ENCODE data around the gene FAM170B. TPM values are rescaled to one million over a fixed set of nuclear protein-coding genes. Genes with fewer than 3 reads are reported as not detected.

Gene FAM170B
- total RNA-seq, 1 donor from 2014 or later = not detected

DNA sequence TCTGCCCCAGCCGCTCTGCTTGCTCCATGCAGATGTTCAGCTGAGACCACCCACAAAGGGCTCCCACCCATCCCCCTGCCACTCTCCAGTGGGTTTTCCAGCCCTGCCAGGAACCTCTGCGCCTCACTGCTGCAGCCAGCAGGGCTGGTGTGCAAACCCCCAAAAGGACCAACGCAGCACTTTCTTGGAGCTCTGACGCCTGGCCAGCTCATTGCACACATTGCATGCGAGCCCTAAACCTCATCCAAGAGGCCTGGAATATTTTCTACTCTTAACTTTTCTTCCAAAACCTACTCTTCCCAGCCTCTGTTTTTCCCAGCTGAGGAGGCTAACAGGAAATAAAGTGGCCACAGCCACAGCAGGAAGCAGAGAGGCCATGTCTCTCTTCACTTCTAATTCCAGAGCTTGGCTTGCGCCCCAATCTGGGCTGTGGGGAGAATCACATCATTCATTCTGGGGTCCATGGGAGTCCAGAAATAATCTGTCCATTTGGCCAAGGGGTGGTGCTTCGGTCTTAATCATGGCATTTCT, 4.6 kb upstream of the FAM170B start:
- Histone ChIP-seq H3K4me3 (ENCODE audit: low read depth, low read length) (no peak overlapping the region), H3K27me3 (ENCODE audit: control insufficient read depth, insufficient read depth, low read length) (no peaks in the 10 kb centered on the region), H3K36me3 (ENCODE audit: control insufficient read depth, insufficient read depth, low read length) (no peaks in the 10 kb centered on the region)
- TF ChIP-seq CTCF (IDR thresholded peaks at IDR 0.05; ENCODE audit: insufficient read depth, low read length, severe bottlenecking) = no peak
- no peak for DNase-seq (ENCODE audit: low read depth)
- no peak for FAIRE-seq

- H3K4me3 ChIP-seq (ENCODE audit: low read depth, low read length) = no peak overlapping the region
- H3K27me3 ChIP-seq (ENCODE audit: control insufficient read depth, insufficient read depth, low read length) = no peaks in the 10 kb centered on the region
- no peaks in the 10 kb centered on the region for H3K36me3 ChIP-seq (ENCODE audit: control insufficient read depth, insufficient read depth, low read length)
- no peak for FAIRE-seq
- no peak for DNase-seq (ENCODE audit: low read depth)
- TF ChIP-seq CTCF (IDR thresholded peaks at IDR 0.05; ENCODE audit: insufficient read depth, low read length, severe bottlenecking) = no peak
Measured at GRCh38 chr10:49136525-49136924, 2.7 kb upstream of the FAM170B start.

GRCh38 chr10:49135575-49136313, 1.9 kb upstream of the FAM170B start:
- H3K4me3 ChIP-seq (ENCODE audit: low read depth, low read length) = no peak overlapping the region
- no peak for TF ChIP-seq CTCF (IDR thresholded peaks at IDR 0.05; ENCODE audit: insufficient read depth, low read length, severe bottlenecking)
- no peaks in the 10 kb centered on the region for H3K36me3 ChIP-seq (ENCODE audit: control insufficient read depth, insufficient read depth, low read length)
- FAIRE-seq (peak; percentile 40), DNase-seq (ENCODE audit: low read depth) (no peak)
- H3K27me3 ChIP-seq (ENCODE audit: control insufficient read depth, insufficient read depth, low read length) = no peaks in the 10 kb centered on the region

GRCh38 chr10:49134327-49134726, 506 bp upstream of the FAM170B start:
- DNase-seq (ENCODE audit: low read depth) = no peak
- Histone ChIP-seq H3K36me3 (ENCODE audit: control insufficient read depth, insufficient read depth, low read length) (no peaks in the 10 kb centered on the region), H3K4me3 (ENCODE audit: low read depth, low read length) (no peak overlapping the region), H3K27me3 (ENCODE audit: control insufficient read depth, insufficient read depth, low read length) (no peaks in the 10 kb centered on the region)
- TF ChIP-seq CTCF (IDR thresholded peaks at IDR 0.05; ENCODE audit: insufficient read depth, low read length, severe bottlenecking) = no peak
- no peak for FAIRE-seq

- no peak for TF ChIP-seq CTCF (IDR thresholded peaks at IDR 0.05; ENCODE audit: insufficient read depth, low read length, severe bottlenecking)
- FAIRE-seq (no peak), DNase-seq (ENCODE audit: low read depth) (no peak)
- Histone ChIP-seq H3K36me3 (ENCODE audit: control insufficient read depth, insufficient read depth, low read length) (no peaks in the 10 kb centered on the region), H3K27me3 (ENCODE audit: control insufficient read depth, insufficient read depth, low read length) (no peaks in the 10 kb centered on the region), H3K4me3 (ENCODE audit: low read depth, low read length) (no peak overlapping the region)
Measured at GRCh38 chr10:49132362-49132737, 1.5 kb downstream of the FAM170B start.

Data from bronchial epithelial cell (primary cell).